ENCODE measurements around the gene ZDHHC14.

The ZDHHC14 gene

DNA sequence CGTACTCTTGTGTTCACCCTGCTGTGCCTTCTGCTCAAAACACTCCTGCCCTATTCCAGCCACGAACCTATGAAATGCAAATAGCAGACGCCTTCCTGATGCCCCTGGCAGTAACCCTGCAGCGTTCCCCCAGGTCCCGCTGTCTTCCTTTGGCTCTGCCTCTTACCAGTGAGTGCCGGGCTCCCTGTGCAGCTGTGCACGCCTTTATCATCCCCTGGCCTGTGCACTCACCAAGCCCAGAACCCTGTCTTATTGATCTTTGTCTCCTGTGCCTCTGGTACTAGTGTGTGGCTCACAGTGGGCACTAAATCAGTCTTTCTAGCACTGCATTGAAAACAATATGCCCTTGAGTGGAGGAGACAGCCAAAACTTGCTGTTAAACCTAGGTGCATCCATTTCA lies 19.7 kb downstream of the ZDHHC14 start:
- H3K4me2 ChIP-seq (ENCODE audit: low read length) = no peak overlapping the region
- no peak overlapping the region for H3K4me3 ChIP-seq (ENCODE audit: low read length)
- no peaks in the 10 kb centered on the region for H3F3A ChIP-seq (ENCODE audit: control insufficient read depth, insufficient read depth)
- H4K20me1 ChIP-seq (ENCODE audit: control insufficient read depth, insufficient read depth, low read depth, low read length) = no peaks in the 10 kb centered on the region
- H3K9me3 ChIP-seq (ENCODE audit: control insufficient read depth, insufficient read depth, low read length) = peaks cover 11% of the 10 kb centered on the region; the same call in 1 of the 2 replicates
- no peaks in the 10 kb centered on the region for H3K4me1 ChIP-seq (ENCODE audit: control insufficient read depth, low read length)
- no peaks in the 10 kb centered on the region for H3K9me2 ChIP-seq (replicated peaks; ENCODE audit: control insufficient read depth, low read length)
- H3K36me3 ChIP-seq (ENCODE audit: control insufficient read depth, low read length) = no peaks in the 10 kb centered on the region
- H3K79me2 ChIP-seq (ENCODE audit: control insufficient read depth, low read length) = no peaks in the 10 kb centered on the region
- TF ChIP-seq, protein P1, sequence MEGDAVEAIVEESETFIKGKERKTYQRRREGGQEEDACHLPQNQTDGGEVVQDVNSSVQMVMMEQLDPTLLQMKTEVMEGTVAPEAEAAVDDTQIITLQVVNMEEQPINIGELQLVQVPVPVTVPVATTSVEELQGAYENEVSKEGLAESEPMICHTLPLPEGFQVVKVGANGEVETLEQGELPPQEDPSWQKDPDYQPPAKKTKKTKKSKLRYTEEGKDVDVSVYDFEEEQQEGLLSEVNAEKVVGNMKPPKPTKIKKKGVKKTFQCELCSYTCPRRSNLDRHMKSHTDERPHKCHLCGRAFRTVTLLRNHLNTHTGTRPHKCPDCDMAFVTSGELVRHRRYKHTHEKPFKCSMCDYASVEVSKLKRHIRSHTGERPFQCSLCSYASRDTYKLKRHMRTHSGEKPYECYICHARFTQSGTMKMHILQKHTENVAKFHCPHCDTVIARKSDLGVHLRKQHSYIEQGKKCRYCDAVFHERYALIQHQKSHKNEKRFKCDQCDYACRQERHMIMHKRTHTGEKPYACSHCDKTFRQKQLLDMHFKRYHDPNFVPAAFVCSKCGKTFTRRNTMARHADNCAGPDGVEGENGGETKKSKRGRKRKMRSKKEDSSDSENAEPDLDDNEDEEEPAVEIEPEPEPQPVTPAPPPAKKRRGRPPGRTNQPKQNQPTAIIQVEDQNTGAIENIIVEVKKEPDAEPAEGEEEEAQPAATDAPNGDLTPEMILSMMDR (IDR thresholded peaks at IDR 0.05; ENCODE audit: low read depth, low read length, poor library complexity, severe bottlenecking) = no peak
- TF ChIP-seq EZH2phosphoT487 (IDR thresholded peaks at IDR 0.05; ENCODE audit: borderline replicate concordance, low read length) = no peak
- no peak overlapping the region for H3K27ac ChIP-seq (ENCODE audit: low read depth, low read length)
- H3K27me3 ChIP-seq (ENCODE audit: control insufficient read depth, low read length) = no peaks in the 10 kb centered on the region

DNA sequence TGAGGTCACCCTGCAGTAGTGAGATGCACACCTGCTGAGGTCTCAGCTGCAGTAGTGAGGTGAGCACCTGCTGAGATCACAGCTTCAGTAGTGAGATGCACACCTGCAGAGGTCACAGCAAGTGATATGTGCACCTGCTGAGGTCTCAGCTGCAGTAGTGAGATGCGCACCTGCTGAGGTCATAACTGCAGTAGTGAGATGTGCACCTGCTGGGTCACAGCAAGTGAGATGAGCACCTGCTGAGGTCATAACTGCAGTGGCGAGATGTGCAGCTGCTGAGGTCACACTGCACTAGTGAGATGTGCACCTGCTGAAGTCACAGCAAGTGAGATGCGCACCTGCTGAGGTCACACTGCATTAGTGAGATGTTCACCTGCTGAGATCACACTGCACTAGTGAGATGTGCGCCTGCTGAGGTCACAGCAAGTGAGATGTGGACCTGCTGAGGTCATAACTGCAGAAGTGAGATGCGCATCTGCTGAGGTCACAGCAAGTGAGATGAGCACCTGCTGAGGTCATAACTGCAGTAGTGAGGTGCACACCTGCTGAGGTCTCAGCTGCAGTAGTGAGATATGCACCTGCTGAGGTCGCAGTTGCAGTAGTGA lies 20.8 kb downstream of the ZDHHC14 start:
- Histone ChIP-seq H3K4me1 (ENCODE audit: control insufficient read depth, low read length) (no peaks in the 10 kb centered on the region), H3K27me3 (ENCODE audit: control insufficient read depth, low read length) (no peaks in the 10 kb centered on the region), H3K4me2 (ENCODE audit: low read length) (no peak overlapping the region), H3K36me3 (ENCODE audit: control insufficient read depth, low read length) (no peaks in the 10 kb centered on the region), H3K4me3 (ENCODE audit: low read length) (no peak overlapping the region), H3K79me2 (ENCODE audit: control insufficient read depth, low read length) (no peaks in the 10 kb centered on the region), H3K9me3 (ENCODE audit: control insufficient read depth, insufficient read depth, low read length) (peaks cover 11% of the 10 kb centered on the region; the same call in 1 of the 2 replicates), H3K9me2 (replicated peaks; ENCODE audit: control insufficient read depth, low read length) (no peaks in the 10 kb centered on the region), H3K27ac (ENCODE audit: low read depth, low read length) (no peak overlapping the region), H3F3A (ENCODE audit: control insufficient read depth, insufficient read depth) (no peaks in the 10 kb centered on the region), H4K20me1 (ENCODE audit: control insufficient read depth, insufficient read depth, low read depth, low read length) (no peaks in the 10 kb centered on the region)
- TF ChIP-seq, protein P1 (IDR thresholded peaks at IDR 0.05; ENCODE audit: low read depth, low read length, poor library complexity, severe bottlenecking) = no peak
- TF ChIP-seq EZH2phosphoT487 (IDR thresholded peaks at IDR 0.05; ENCODE audit: borderline replicate concordance, low read length) = no peak

DNA sequence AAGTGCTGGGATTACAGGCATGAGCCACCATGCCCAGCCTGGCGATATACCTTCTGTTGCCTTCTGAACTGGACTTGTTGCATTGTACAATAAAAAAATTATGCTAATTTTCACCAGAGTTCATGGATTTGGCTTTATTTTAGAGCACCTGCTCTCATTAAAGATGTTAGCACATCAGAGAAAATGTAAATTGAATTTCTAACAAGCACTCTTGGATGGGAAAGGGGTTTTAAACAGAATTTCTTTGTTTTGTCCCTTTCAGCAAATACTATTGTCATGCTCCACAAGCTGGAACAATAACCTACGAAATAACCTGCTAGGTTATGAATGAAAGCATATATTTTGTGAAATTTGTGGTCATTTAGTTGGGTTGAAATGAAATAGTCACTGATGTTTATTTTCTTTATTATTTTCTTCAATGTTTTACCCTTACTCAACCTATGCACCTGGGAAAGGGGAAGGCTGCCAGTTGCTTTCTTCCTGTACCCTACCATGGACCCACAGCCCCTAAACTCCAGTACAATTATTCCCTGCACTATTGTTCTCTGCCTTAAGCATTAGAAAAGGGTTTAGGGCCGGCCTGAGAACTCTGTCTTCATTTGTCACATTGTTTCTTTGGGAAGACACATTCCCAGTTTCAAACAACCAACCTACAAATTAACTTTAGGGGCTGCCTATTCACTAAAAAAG lies 22.2 kb downstream of the ZDHHC14 start:
- TF ChIP-seq EZH2phosphoT487 (IDR thresholded peaks at IDR 0.05; ENCODE audit: borderline replicate concordance, low read length) = no peak
- TF ChIP-seq, protein P1 (IDR thresholded peaks at IDR 0.05; ENCODE audit: low read depth, low read length, poor library complexity, severe bottlenecking) = no peak
- Histone ChIP-seq H4K20me1 (ENCODE audit: control insufficient read depth, insufficient read depth, low read depth, low read length) (no peaks in the 10 kb centered on the region), H3K36me3 (ENCODE audit: control insufficient read depth, low read length) (no peaks in the 10 kb centered on the region), H3K27ac (ENCODE audit: low read depth, low read length) (no peak overlapping the region), H3K4me1 (ENCODE audit: control insufficient read depth, low read length) (no peaks in the 10 kb centered on the region), H3F3A (ENCODE audit: control insufficient read depth, insufficient read depth) (no peaks in the 10 kb centered on the region), H3K9me2 (replicated peaks; ENCODE audit: control insufficient read depth, low read length) (no peaks in the 10 kb centered on the region), H3K4me2 (ENCODE audit: low read length) (no peak overlapping the region), H3K79me2 (ENCODE audit: control insufficient read depth, low read length) (no peaks in the 10 kb centered on the region), H3K4me3 (ENCODE audit: low read length) (no peak overlapping the region), H3K9me3 (ENCODE audit: control insufficient read depth, insufficient read depth, low read length) (peaks cover 11% of the 10 kb centered on the region; the same call in 1 of the 2 replicates), H3K27me3 (ENCODE audit: control insufficient read depth, low read length) (no peaks in the 10 kb centered on the region)
